Panc1 (cell line): ENCODE data around the gene RMND1. TPM values are rescaled to one million over a fixed set of nuclear protein-coding genes. Genes with fewer than 3 reads are reported as not detected.

Source experiments
- ATAC-seq: fragments of 200-7000 bp; cut with Tn5 transposase; 2 replicates; pipeline ENCODE4 v1.9.1; 2020; ENCODE audit warnings: mild to moderate bottlenecking, moderate library complexity
- BruUV-seq: library from RNA; stranded (reverse); fragments of 400-500 nt; replicated peaks from 2 replicates; lab custom pipeline; 2021; lab: Mats Ljungman, UMichigan
- CTCF ChIA-PET: fragments of 300-600 bp; sonication (Branson Sonifier 250); formaldehyde crosslinking; loops from one replicate; lab custom pipeline; 2022; ENCODE audit warnings: antibody characterized with exemption; lab: Charles Lee
- POLR2A ChIA-PET: fragments of 300-600 bp; sonication (Branson Sonifier 250); formaldehyde crosslinking; loops from one replicate; lab custom pipeline; 2022; ENCODE audit warnings: antibody characterized with exemption; lab: Charles Lee
- DNase-seq: peaks from one replicate; pipeline ENCODE4 v3.0.0-alpha.2; 2010; ENCODE audit warnings: low read depth, low spot score
- H3K27ac ChIP-seq: 2 replicates; pipeline ENCODE4 v1.5.1; 2011; ENCODE audit warnings: mild to moderate bottlenecking, low read length, inconsistent platforms
- H3K27me3 ChIP-seq: fragments of 200-500 bp; sonication (Bioruptor generic); 2 replicates; pipeline ENCODE4 v1.6.0; 2014; ENCODE audit warnings: low read length, inconsistent platforms; ENCODE audit not compliant: control insufficient read depth, insufficient read depth
- H3K36me3 ChIP-seq: fragments of 200-500 bp; sonication (Bioruptor generic); 2 replicates; pipeline ENCODE4 v1.5.1; 2014; ENCODE audit warnings: inconsistent platforms, mild to moderate bottlenecking, low read length, moderate library complexity; ENCODE audit not compliant: control insufficient read depth, insufficient read depth
- H3K4me1 ChIP-seq: 2 replicates; pipeline ENCODE4 v1.5.1; 2011; ENCODE audit warnings: inconsistent platforms, mild to moderate bottlenecking, low read length, moderate library complexity; ENCODE audit not compliant: control insufficient read depth, insufficient read depth
- H3K4me3 ChIP-seq, 2 experiments: 2 replicates each; pipeline ENCODE4 v1.5.1; 2011 to 2012; ENCODE audit warnings: low read depth in 2 of 2, low read length in 2 of 2, mild to moderate bottlenecking in 2 of 2, inconsistent platforms in 1 of 2, moderate library complexity in 1 of 2
- H3K9me3 ChIP-seq: fragments of 200-500 bp; sonication (Bioruptor generic); 2 replicates; pipeline ENCODE4 v1.5.1; 2014; ENCODE audit warnings: low read depth, mild to moderate bottlenecking, inconsistent platforms, low read length, moderate library complexity; ENCODE audit not compliant: control insufficient read depth, insufficient read depth
- CTCF ChIP-seq: fragments of 450-650 bp; IDR thresholded peaks from 2 replicates; pipeline ENCODE4 v1.5.1; 2017; ENCODE audit warnings: mild to moderate bottlenecking
- POLR2AphosphoS5 ChIP-seq: IDR thresholded peaks from 2 replicates; pipeline ENCODE4 v1.6.1; 2012; ENCODE audit warnings: mild to moderate bottlenecking, low read depth, low read length, moderate library complexity
- REST ChIP-seq, 2 experiments: IDR thresholded peaks; 2 replicates each; pipeline ENCODE4 v1.6.1; 2011 to 2012; ENCODE audit warnings: low read depth in 2 of 2, control low read depth in 1 of 2, low read length in 1 of 2, mild to moderate bottlenecking in 1 of 2, moderate library complexity in 1 of 2; ENCODE audit not compliant: insufficient read depth in 1 of 2
- SIN3A ChIP-seq: IDR thresholded peaks from 2 replicates; pipeline ENCODE4 v1.6.1; 2012; ENCODE audit warnings: low read depth, mild to moderate bottlenecking, low read length, moderate library complexity, borderline replicate concordance; ENCODE audit not compliant: insufficient read depth
- TCF7L2 ChIP-seq: IDR thresholded peaks from 2 replicates; pipeline ENCODE4 v1.6.1; 2011; ENCODE audit warnings: mild to moderate bottlenecking, low read depth, low read length, inconsistent platforms
- in situ Hi-C: cut with HindIII; loops from 2 replicates; pipeline ENCODE4 v1.10.0; 2016; ENCODE audit warnings: low sequenced_read_pairs, low pct_unique_long_range_greater_than_20kb
- intact Hi-C: fragments of 100-400 bp; cut with micrococcal nuclease; formaldehyde crosslinking; loops from one replicate; pipeline ENCODE4 v1.10.0; 2022; ENCODE audit not compliant: unreplicated experiment
- total RNA-seq: library from RNA; stranded (reverse); gene quantifications from one replicate; pipeline ENCODE4 v1.2.1, GENCODE V29; 2021; ENCODE audit not compliant: unreplicated experiment

Gene RMND1
- total RNA-seq, 1 experiment from 2014 or later = 16.1 TPM

DNA sequence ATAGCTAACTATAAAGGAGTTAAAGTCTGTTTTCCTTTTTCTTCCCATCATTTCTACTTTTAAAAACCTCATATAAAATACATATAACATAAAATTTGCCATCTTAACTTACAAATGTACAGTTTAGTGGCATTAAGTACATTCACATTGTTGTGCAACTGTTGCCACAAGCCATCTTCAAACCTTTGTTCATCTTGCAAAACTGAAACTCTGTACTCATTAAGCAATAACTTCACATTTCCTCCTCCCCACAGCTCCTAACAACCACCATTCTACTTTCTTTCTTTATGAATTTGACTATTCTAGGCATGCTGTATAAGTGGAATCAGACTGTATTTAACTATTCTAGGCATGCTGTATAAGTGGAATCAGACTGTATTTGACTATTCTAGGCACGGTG lies 46.4 kb upstream of the RMND1 start:
- BruUV-seq = no TSS peak
- intact Hi-C loops = no loop called here
- CTCF ChIA-PET = no interaction called here

GRCh38 chr6:151497905-151498304 lies 46.0 kb upstream of the RMND1 start:
- Histone ChIP-seq H3K27me3 (peaks cover 27% of the 10 kb centered on the region), H3K4me3 (no peak overlapping the region), H3K4me1 (no peaks in the 10 kb centered on the region; the same call in 1 of the 2 replicates), H3K27ac (no peak overlapping the region), H3K36me3 (no peaks in the 10 kb centered on the region), H3K9me3 (no peaks in the 10 kb centered on the region)
- intact Hi-C loops = no loop called here
- ChIA-PET POLR2A (no interaction called here), CTCF (no interaction called here)
- no TSS peak for BruUV-seq
- in situ Hi-C loops = no loop called here
- DNase-seq = no peak
- no peak for ATAC-seq
- TF ChIP-seq CTCF = no peak
- no peak for TF ChIP-seq REST (IDR thresholded peaks at IDR 0.05; ENCODE audit: insufficient read depth in 1 of 2, low read depth in 2 of 2, low read length in 1 of 2)
- TF ChIP-seq SIN3A = no peak
- no peak for TF ChIP-seq POLR2AphosphoS5
- TF ChIP-seq TCF7L2 = no peak

More for the DNA sequence above, 46.4 kb upstream of the RMND1 start:
- POLR2A ChIA-PET = no interaction called here
- Histone ChIP-seq H3K4me3 (no peak overlapping the region), H3K36me3 (no peaks in the 10 kb centered on the region), H3K27me3 (peaks cover 25% of the 10 kb centered on the region), H3K4me1 (no peaks in the 10 kb centered on the region; the same call in 1 of the 2 replicates), H3K9me3 (no peaks in the 10 kb centered on the region), H3K27ac (no peak overlapping the region)
- ATAC-seq (no peak), DNase-seq (no peak)
- TF ChIP-seq SIN3A (no peak), TCF7L2 (no peak), POLR2AphosphoS5 (no peak), CTCF (no peak), REST (IDR thresholded peaks at IDR 0.05; ENCODE audit: insufficient read depth in 1 of 2, low read depth in 2 of 2, low read length in 1 of 2) (no peak)
- in situ Hi-C loops = no loop called here
